ENCODE results near the gene KMT2D. TPM values are rescaled to one million over a fixed set of nuclear protein-coding genes. Genes with fewer than 3 reads are reported as not detected.

KMT2D gene
- total RNA-seq, 6 experiments from 2014 or later, result 28.6 to 35.4 (median 33.3) TPM

GRCh38 chr12:49022558-49023178, 37.9 kb downstream of the KMT2D start:
- no peak for DNase-seq
- Histone ChIP-seq H3K27ac (no peak overlapping the region), H3K36me3 (peaks cover under 1 to 64% (median 21%) of the 10 kb centered on the region in 4 donors), H3K9me3 (no peaks in the 10 kb centered on the region), H3K4me3 (no peak overlapping the region), H3K4me1 (peaks cover 0 to 3% (median under 1%) of the 10 kb centered on the region in 4 donors), H3K27me3 (no peaks in the 10 kb centered on the region)
- 88% methylated on average over 6 of the region's 15 CpGs for WGBS (ENCODE audit: insufficient coverage, low coverage, low lambda C conversion rate, missing lambda C conversion rate)
- ATAC-seq, result no peak
- intact Hi-C loops (cut with DNase I), result no loop called here
- TF ChIP-seq CTCF (IDR thresholded peaks at IDR 0.05) (no peak), POLR2A (IDR thresholded peaks at IDR 0.05) (no peak)

DNA sequence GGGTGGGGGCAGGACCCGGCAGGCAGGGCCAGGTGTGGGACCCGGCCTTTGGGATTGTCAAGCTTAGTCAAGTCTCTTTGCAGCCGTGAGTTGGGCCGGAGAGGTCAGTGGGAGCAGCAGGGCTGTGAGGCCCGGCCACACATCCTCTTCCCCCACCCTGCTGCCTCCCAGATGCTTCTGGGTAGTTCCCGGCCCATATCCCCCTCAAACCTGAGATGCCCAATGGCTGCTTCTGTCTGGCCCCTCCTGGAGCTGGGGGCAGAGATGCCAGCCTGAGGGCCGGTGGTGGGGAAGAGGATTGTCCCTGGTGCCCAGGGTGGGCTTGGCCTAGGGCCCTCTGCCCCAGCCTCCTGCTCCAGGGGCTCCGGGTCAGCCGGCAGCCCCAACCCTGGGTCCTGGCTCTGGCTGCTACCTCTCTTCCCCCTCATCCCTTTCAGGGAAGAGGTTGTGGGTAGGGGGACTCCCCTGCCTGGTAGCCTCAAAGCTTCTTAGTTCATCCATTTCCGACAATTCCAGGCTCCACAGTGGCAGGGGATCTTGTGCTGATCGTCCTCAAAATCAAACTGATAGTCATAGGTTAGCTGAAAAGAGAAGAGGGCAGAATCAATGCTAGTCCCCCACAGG, 39.2 kb downstream of the KMT2D start:
- DNase-seq, result no peak
- Histone ChIP-seq H3K36me3 (peaks cover 0 to 52% (median 17%) of the 10 kb centered on the region in 4 donors), H3K9me3 (no peaks in the 10 kb centered on the region), H3K4me1 (peaks cover 0 to 6% (median 2%) of the 10 kb centered on the region in 4 donors), H3K27ac (no peak overlapping the region), H3K27me3 (no peaks in the 10 kb centered on the region), H3K4me3 (no peak overlapping the region)
- intact Hi-C loops (cut with DNase I), result no loop called here
- 60% methylated on average over 5 of the region's 11 CpGs for WGBS (ENCODE audit: insufficient coverage, low coverage, low lambda C conversion rate, missing lambda C conversion rate)
- TF ChIP-seq CTCF (IDR thresholded peaks at IDR 0.05) (no peak), POLR2A (IDR thresholded peaks at IDR 0.05) (no peak)
- ATAC-seq, result no peak

DNA sequence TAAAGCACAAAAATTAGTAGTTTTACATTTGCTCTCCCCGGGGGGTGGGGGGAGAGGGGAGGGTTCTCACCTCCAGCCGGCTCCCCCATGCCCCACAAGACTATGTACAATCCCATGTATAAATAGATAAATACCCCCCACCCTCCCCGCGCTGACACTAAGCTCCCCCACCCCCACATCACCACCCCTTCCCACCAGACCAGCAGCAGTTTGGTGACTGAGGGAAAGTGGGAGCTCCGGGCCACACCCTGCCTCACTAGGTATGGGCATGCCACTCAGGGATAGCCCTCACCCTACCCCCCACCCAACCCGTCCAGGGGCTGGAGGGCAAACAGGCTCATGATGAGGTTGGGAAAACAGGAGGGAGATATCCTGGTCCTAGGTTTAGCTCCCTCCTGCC, 40.2 kb downstream of the KMT2D start:
- Histone ChIP-seq H3K4me3 (no peak overlapping the region), H3K27me3 (no peaks in the 10 kb centered on the region), H3K27ac (no peak overlapping the region), H3K9me3 (no peaks in the 10 kb centered on the region), H3K36me3 (peaks cover 0 to 42% (median 12%) of the 10 kb centered on the region in 4 donors), H3K4me1 (peaks cover 0 to 6% (median 2%) of the 10 kb centered on the region in 4 donors)
- DNase-seq (no peak), ATAC-seq (no peak)
- TF ChIP-seq CTCF (IDR thresholded peaks at IDR 0.05), result no peak
- no peak for TF ChIP-seq POLR2A (IDR thresholded peaks at IDR 0.05)
- WGBS (ENCODE audit: insufficient coverage, low coverage, low lambda C conversion rate, missing lambda C conversion rate), result 20% methylated on average over 1 of the region's 6 CpGs
- intact Hi-C loops (cut with DNase I), result no loop called here

GRCh38 chr12:49019443-49020324, 40.9 kb downstream of the KMT2D start:
- intact Hi-C loops (cut with DNase I), result no loop called here
- no peaks in the 10 kb centered on the region for H3K27me3 ChIP-seq
- no peak overlapping the region for H3K4me3 ChIP-seq
- no peak for TF ChIP-seq POLR2A (IDR thresholded peaks at IDR 0.05)
- TF ChIP-seq CTCF (IDR thresholded peaks at IDR 0.05), result no peak
- ATAC-seq (no peak), DNase-seq (peak in 1 of 3 donors; percentile 32)
- 69% methylated on average over 10 of the region's 10 CpGs for WGBS (ENCODE audit: insufficient coverage, low coverage, low lambda C conversion rate, missing lambda C conversion rate)
- H3K36me3 ChIP-seq, result peaks cover 0 to 35% (median 6%) of the 10 kb centered on the region in 4 donors
- peaks cover 0 to 6% (median 2%) of the 10 kb centered on the region in 4 donors for H3K4me1 ChIP-seq
- H3K9me3 ChIP-seq, result no peaks in the 10 kb centered on the region
- H3K27ac ChIP-seq, result peak overlapping the region; percentile 72 to 91 (median 88)
